GM12872 (cell line): ENCODE measurements around the gene SMARCD3.

Experiments
- CTCF ChIP-seq: IDR thresholded peaks from 3 replicates; pipeline ENCODE4 v1.5.1; 2011; ENCODE audit warnings: low read depth, mild to moderate bottlenecking, low read length, moderate library complexity; ENCODE audit not compliant: insufficient read depth

Gene SMARCD3

GRCh38 chr7:151226560-151226874 lies 22.0 kb downstream of the SMARCD3 start:
- TF ChIP-seq CTCF = no peak

GRCh38 chr7:151225948-151226510 lies 22.5 kb downstream of the SMARCD3 start:
- TF ChIP-seq CTCF = no peak

- no peak for TF ChIP-seq CTCF
Measured at GRCh38 chr7:151223728-151224127, 24.8 kb downstream of the SMARCD3 start.

- TF ChIP-seq CTCF = no peak
Measured at GRCh38 chr7:151218170-151218569, 30.3 kb downstream of the SMARCD3 start.

GRCh38 chr7:151215396-151215795 lies 33.1 kb downstream of the SMARCD3 start:
- no peak for TF ChIP-seq CTCF

- no peak for TF ChIP-seq CTCF
Measured at GRCh38 chr7:151213826-151214225, 34.7 kb downstream of the SMARCD3 start.

GRCh38 chr7:151212626-151213025 lies 35.9 kb downstream of the SMARCD3 start:
- no peak for TF ChIP-seq CTCF
